Right lobe of liver (tissue), 4 donors: ENCODE results near the gene SEMA3C.

Source experiments
- POLR2A ChIP-seq: fragments of 450-650 bp; IDR thresholded peaks from one replicate; pipeline ENCODE4 v1.6.1; 2017; ENCODE audit warnings: antibody characterized with exemption, mild to moderate bottlenecking
- TF ChIP-seq, protein P1 (sequence below), 4 donors: fragments of 200-600 bp in 3 of 4; fragments of 450-650 bp in 1 of 4; IDR thresholded peaks; one replicate each; pipeline versions ENCODE4 v1.5.1 to v1.8.0; 2016 to 2022; ENCODE audit warnings: antibody characterized with exemption in 4 of 4, mild to moderate bottlenecking in 2 of 4
- donor health status: DM: no; HTN: no; CAD: no.
- donor health status: DM: no; HTN: no; CAD: no.
- donor health status: DM: no; HTN: yes; CAD: no.

DNA sequence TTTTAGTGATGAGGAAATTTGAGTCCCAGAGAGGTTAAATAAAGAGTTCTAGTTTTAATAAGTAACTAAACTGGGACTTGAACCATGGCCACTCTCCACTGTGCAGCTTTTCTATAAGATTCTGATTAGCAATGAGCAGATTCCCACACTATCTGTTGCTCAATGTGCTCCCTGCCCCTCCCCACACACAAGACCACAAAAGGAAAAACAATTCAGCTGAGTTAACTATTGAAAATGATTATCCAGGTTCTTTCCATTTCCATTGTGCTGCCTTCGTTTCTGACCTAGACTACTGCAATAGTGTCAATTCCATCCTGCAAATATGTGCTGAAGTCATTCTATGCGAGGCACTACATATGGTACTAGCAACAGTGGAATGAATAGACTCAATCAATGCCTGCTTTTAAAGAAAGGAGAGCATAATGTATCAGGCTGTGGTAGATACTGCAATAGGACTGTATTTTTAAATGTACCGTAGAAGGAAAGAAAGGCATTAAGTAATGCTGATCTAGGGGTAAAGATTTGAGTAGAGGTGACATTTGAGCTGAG, 97.0 kb downstream of the SEMA3C start:
- TF ChIP-seq, protein P1, sequence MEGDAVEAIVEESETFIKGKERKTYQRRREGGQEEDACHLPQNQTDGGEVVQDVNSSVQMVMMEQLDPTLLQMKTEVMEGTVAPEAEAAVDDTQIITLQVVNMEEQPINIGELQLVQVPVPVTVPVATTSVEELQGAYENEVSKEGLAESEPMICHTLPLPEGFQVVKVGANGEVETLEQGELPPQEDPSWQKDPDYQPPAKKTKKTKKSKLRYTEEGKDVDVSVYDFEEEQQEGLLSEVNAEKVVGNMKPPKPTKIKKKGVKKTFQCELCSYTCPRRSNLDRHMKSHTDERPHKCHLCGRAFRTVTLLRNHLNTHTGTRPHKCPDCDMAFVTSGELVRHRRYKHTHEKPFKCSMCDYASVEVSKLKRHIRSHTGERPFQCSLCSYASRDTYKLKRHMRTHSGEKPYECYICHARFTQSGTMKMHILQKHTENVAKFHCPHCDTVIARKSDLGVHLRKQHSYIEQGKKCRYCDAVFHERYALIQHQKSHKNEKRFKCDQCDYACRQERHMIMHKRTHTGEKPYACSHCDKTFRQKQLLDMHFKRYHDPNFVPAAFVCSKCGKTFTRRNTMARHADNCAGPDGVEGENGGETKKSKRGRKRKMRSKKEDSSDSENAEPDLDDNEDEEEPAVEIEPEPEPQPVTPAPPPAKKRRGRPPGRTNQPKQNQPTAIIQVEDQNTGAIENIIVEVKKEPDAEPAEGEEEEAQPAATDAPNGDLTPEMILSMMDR (IDR thresholded peaks at IDR 0.05), result no peak
- TF ChIP-seq POLR2A, result no peak
